Panc1 (cell line): ENCODE results near the gene ZCCHC10. TPM values are rescaled to one million over a fixed set of nuclear protein-coding genes. Genes with fewer than 3 reads are reported as not detected.

Source experiments
- ATAC-seq: fragments of 200-7000 bp; cut with Tn5 transposase; 2 replicates; pipeline ENCODE4 v1.9.1; 2020; ENCODE audit warnings: mild to moderate bottlenecking, moderate library complexity
- Bru-seq: library from RNA; stranded (reverse); fragments of 400-500 nt; gene quantifications from one replicate; lab custom pipeline; 2021; lab: Mats Ljungman, UMichigan
- BruChase-seq, 2 experiments: library from RNA; stranded (reverse); fragments of 400-500 nt; gene quantifications; one replicate each; lab custom pipeline; 2021; lab: Mats Ljungman, UMichigan
- BruUV-seq: library from RNA; stranded (reverse); fragments of 400-500 nt; replicated peaks from 2 replicates; lab custom pipeline; 2021; lab: Mats Ljungman, UMichigan
- CTCF ChIA-PET: fragments of 300-600 bp; sonication (Branson Sonifier 250); formaldehyde crosslinking; loops from one replicate; lab custom pipeline; 2022; ENCODE audit warnings: antibody characterized with exemption; lab: Charles Lee
- POLR2A ChIA-PET: fragments of 300-600 bp; sonication (Branson Sonifier 250); formaldehyde crosslinking; loops from one replicate; lab custom pipeline; 2022; ENCODE audit warnings: antibody characterized with exemption; lab: Charles Lee
- DNase-seq: peaks from one replicate; pipeline ENCODE4 v3.0.0-alpha.2; 2010; ENCODE audit warnings: low read depth, low spot score
- H3K27ac ChIP-seq: 2 replicates; pipeline ENCODE4 v1.5.1; 2011; ENCODE audit warnings: mild to moderate bottlenecking, low read length, inconsistent platforms
- H3K27me3 ChIP-seq: fragments of 200-500 bp; sonication (Bioruptor generic); 2 replicates; pipeline ENCODE4 v1.6.0; 2014; ENCODE audit warnings: low read length, inconsistent platforms; ENCODE audit not compliant: control insufficient read depth, insufficient read depth
- H3K36me3 ChIP-seq: fragments of 200-500 bp; sonication (Bioruptor generic); 2 replicates; pipeline ENCODE4 v1.5.1; 2014; ENCODE audit warnings: inconsistent platforms, mild to moderate bottlenecking, low read length, moderate library complexity; ENCODE audit not compliant: control insufficient read depth, insufficient read depth
- H3K4me1 ChIP-seq: 2 replicates; pipeline ENCODE4 v1.5.1; 2011; ENCODE audit warnings: inconsistent platforms, mild to moderate bottlenecking, low read length, moderate library complexity; ENCODE audit not compliant: control insufficient read depth, insufficient read depth
- H3K4me3 ChIP-seq, 2 experiments: 2 replicates each; pipeline ENCODE4 v1.5.1; 2011 to 2012; ENCODE audit warnings: low read depth in 2 of 2, low read length in 2 of 2, mild to moderate bottlenecking in 2 of 2, inconsistent platforms in 1 of 2, moderate library complexity in 1 of 2
- H3K9me3 ChIP-seq: fragments of 200-500 bp; sonication (Bioruptor generic); 2 replicates; pipeline ENCODE4 v1.5.1; 2014; ENCODE audit warnings: low read depth, mild to moderate bottlenecking, inconsistent platforms, low read length, moderate library complexity; ENCODE audit not compliant: control insufficient read depth, insufficient read depth
- CTCF ChIP-seq: fragments of 450-650 bp; IDR thresholded peaks from 2 replicates; pipeline ENCODE4 v1.5.1; 2017; ENCODE audit warnings: mild to moderate bottlenecking
- POLR2AphosphoS5 ChIP-seq: IDR thresholded peaks from 2 replicates; pipeline ENCODE4 v1.6.1; 2012; ENCODE audit warnings: mild to moderate bottlenecking, low read depth, low read length, moderate library complexity
- REST ChIP-seq, 2 experiments: IDR thresholded peaks; 2 replicates each; pipeline ENCODE4 v1.6.1; 2011 to 2012; ENCODE audit warnings: low read depth in 2 of 2, control low read depth in 1 of 2, low read length in 1 of 2, mild to moderate bottlenecking in 1 of 2, moderate library complexity in 1 of 2; ENCODE audit not compliant: insufficient read depth in 1 of 2
- SIN3A ChIP-seq: IDR thresholded peaks from 2 replicates; pipeline ENCODE4 v1.6.1; 2012; ENCODE audit warnings: low read depth, mild to moderate bottlenecking, low read length, moderate library complexity, borderline replicate concordance; ENCODE audit not compliant: insufficient read depth
- TCF7L2 ChIP-seq: IDR thresholded peaks from 2 replicates; pipeline ENCODE4 v1.6.1; 2011; ENCODE audit warnings: mild to moderate bottlenecking, low read depth, low read length, inconsistent platforms
- in situ Hi-C: cut with HindIII; loops from 2 replicates; pipeline ENCODE4 v1.10.0; 2016; ENCODE audit warnings: low sequenced_read_pairs, low pct_unique_long_range_greater_than_20kb
- intact Hi-C: fragments of 100-400 bp; cut with micrococcal nuclease; formaldehyde crosslinking; loops from one replicate; pipeline ENCODE4 v1.10.0; 2022; ENCODE audit not compliant: unreplicated experiment
- long read RNA-seq: library from polyadenylated mRNA; unstranded; transcript quantifications from one replicate; pipeline ENCODE4 v2.0.0, GENCODE V29; 2021; ENCODE audit not compliant: unreplicated experiment
- polyA plus RNA-seq: library from polyadenylated mRNA; unstranded; fragments of >200 nt; gene quantifications from one replicate; pipeline ENCODE4 v1.2.1, GENCODE V29; 2012; ENCODE audit warnings: missing spikeins; ENCODE audit not compliant: insufficient read length
- total RNA-seq: library from RNA; stranded (reverse); gene quantifications from one replicate; pipeline ENCODE4 v1.2.1, GENCODE V29; 2021; ENCODE audit not compliant: unreplicated experiment

The ZCCHC10 gene
- total RNA-seq (30.8 TPM), Bru-seq, nascent RNA (percentile 79 among the genes with signal in this experiment), BruChase-seq, experiment 1, labeled RNA remaining after a 2-hour chase (percentile 81 among the genes with signal in this experiment), BruChase-seq, experiment 2, labeled RNA remaining after a 6-hour chase (percentile 71 among the genes with signal in this experiment)
- 22.1 TPM for polyA plus RNA-seq
- long read RNA-seq, transcript ZCCHC10-207 (5 exons, 1,070 nt) = minor isoform, 7 of 39 reads
- long read RNA-seq, transcript ZCCHC10-201 (4 exons, 2,178 nt) = major isoform, 18 of 39 reads
- long read RNA-seq, transcript ZCCHC10-203 (3 exons, 325 nt) = minor isoform, 5 of 39 reads
- long read RNA-seq, partial matches to known transcripts = 5 of 39 reads
- long read RNA-seq, other reads (novel, unspliced or antisense) = 3 of 39 reads

GRCh38 chr5:133025804-133026663 is at the start of gene ZCCHC10:
TSS of gene ZCCHC10 (minus strand) at chr5:133026549. CDS start at chr5:133026537, 12 bp downstream.
- H3K27me3 ChIP-seq = no peaks in the 10 kb centered on the region
- POLR2A ChIA-PET = interaction anchor here (0.5 to 0.9 kb wide), 4 partner anchors 9 to 201 kb away, joined by 3 to 4 read pairs (median 3); no protein-coding TSS in a partner anchor
- BruUV-seq = TSS peak; percentile 87
- TF ChIP-seq REST (IDR thresholded peaks at IDR 0.05; ENCODE audit: insufficient read depth in 1 of 2, low read depth in 2 of 2, low read length in 1 of 2) = peak in 1 of 2 experiments; percentile 33; a peak in 1 of 4 replicates
- no peak for TF ChIP-seq CTCF
- no peak; the same call in 1 of the 2 replicates for TF ChIP-seq TCF7L2
- peak; percentile 75; the same call in 1 of the 2 replicates for TF ChIP-seq SIN3A
- TF ChIP-seq POLR2AphosphoS5 = peak; percentile 95
- DNase-seq (peak; percentile 75), ATAC-seq (peak; percentile 99)
- CTCF ChIA-PET = no interaction called here
- peak within 1 kb of the TSS; percentile 98 for H3K27ac ChIP-seq
- H3K36me3 ChIP-seq = no peaks in the 10 kb centered on the region
- intact Hi-C loops = no loop called here
- H3K4me3 ChIP-seq = peak within 1 kb of the TSS; percentile 81 to 90
- no peaks in the 10 kb centered on the region for H3K9me3 ChIP-seq
- peaks cover 6% of the 10 kb centered on the region for H3K4me1 ChIP-seq
- in situ Hi-C loops = no loop called here

GRCh38 chr5:133075572-133076536 is 49.5 kb upstream of the ZCCHC10 start:
- Histone ChIP-seq H3K36me3 (peaks cover 34% of the 10 kb centered on the region), H3K4me3 (no peak overlapping the region), H3K27me3 (no peaks in the 10 kb centered on the region), H3K4me1 (no peaks in the 10 kb centered on the region), H3K27ac (no peak overlapping the region), H3K9me3 (no peaks in the 10 kb centered on the region)
- ATAC-seq = no peak
- POLR2A ChIA-PET = no interaction called here
- BruUV-seq = no TSS peak
- CTCF ChIA-PET = no interaction called here
- in situ Hi-C loops = no loop called here
- DNase-seq = no peak
- TF ChIP-seq TCF7L2 (no peak), SIN3A (no peak), CTCF (no peak), REST (IDR thresholded peaks at IDR 0.05; ENCODE audit: insufficient read depth in 1 of 2, low read depth in 2 of 2, low read length in 1 of 2) (no peak), POLR2AphosphoS5 (no peak)
- intact Hi-C loops = no loop called here
